Endothelial cell of coronary artery (primary cell): Measurements from ENCODE around the gene MYL6B. TPM values are rescaled to one million over a fixed set of nuclear protein-coding genes. Genes with fewer than 3 reads are reported as not detected.

Experiments
- total RNA-seq: library from RNA; depleted of rRNA; stranded (reverse); fragments of >200 nt; gene quantifications from 2 replicates; pipeline ENCODE4 v1.2.3, GENCODE V29; 2014

The MYL6B gene
- total RNA-seq, result 83.9 and 94.6 TPM in 2 replicates

GRCh38 chr12:56152132-56152755, at the start of gene MYL6B:
MYL6B (plus strand) TSS chr12:56152587; CDS start chr12:56153919, 1,332 bp downstream.

GRCh38 chr12:56104109-56104814, 48.1 kb upstream of the MYL6B start, which contains the start of gene PA2G4:
PA2G4 (plus strand) TSS chr12:56104559; CDS start chr12:56104738, 179 bp downstream.

GRCh38 chr12:56116267-56117081, 35.9 kb upstream of the MYL6B start, which contains the start of gene RPL41:
RPL41 (plus strand) TSS chr12:56116633.

GRCh38 chr12:56117778-56118687, 34.4 kb upstream of the MYL6B start, which contains the start of gene ZC3H10:
ZC3H10 (plus strand) TSS chr12:56118266; CDS start chr12:56120563, 2,297 bp downstream.

GRCh38 chr12:56127888-56128669, 24.3 kb upstream of the MYL6B start, which contains the start of gene ESYT1:
ESYT1 (plus strand) TSS chr12:56128267; CDS start chr12:56128320, 53 bp downstream.

GRCh38 chr12:56158029-56158925, 5.9 kb downstream of the MYL6B start, which contains the start of gene MYL6:
MYL6 (plus strand) TSS chr12:56158359; CDS start chr12:56158402, 43 bp downstream.

GRCh38 chr12:56189099-56189917, 36.9 kb downstream of the MYL6B start, which contains the start of gene SMARCC2:
SMARCC2 (minus strand) TSS chr12:56189483; CDS start chr12:56189461, 22 bp downstream.

Other genes starting within 250 kb of the MYL6B start
- gene PYM1, start 224.7 kb upstream of the MYL6B start, total RNA-seq, result 28.1 and 31.4 TPM in 2 replicates
- 29.1 and 42.0 TPM in 2 replicates for gene DGKA, start 221.4 kb upstream of the MYL6B start, total RNA-seq
- 0.19 and 0.27 TPM in 2 replicates for gene PMEL, start 186.5 kb upstream of the MYL6B start, total RNA-seq
- gene CDK2, start 185.8 kb upstream of the MYL6B start, total RNA-seq, result 16.0 and 22.1 TPM in 2 replicates
- gene RAB5B, start 178.5 kb upstream of the MYL6B start, total RNA-seq, result 28.2 and 39.9 TPM in 2 replicates
- 10.0 and 13.5 TPM in 2 replicates for gene SUOX, start 155.3 kb upstream of the MYL6B start, total RNA-seq
- 0.38 and 0.45 TPM in 2 replicates for gene IKZF4, start 131.5 kb upstream of the MYL6B start, total RNA-seq
- gene RPS26, start 110.7 kb upstream of the MYL6B start, total RNA-seq, result 95.3 and 130 TPM in 2 replicates
- gene ERBB3, start 72.4 kb upstream of the MYL6B start, total RNA-seq, result 0.18 TPM in 1 of 2 replicates, not detected in the other
- gene PA2G4, start 48.0 kb upstream of the MYL6B start, total RNA-seq, result 192 and 236 TPM in 2 replicates
- 3,974 and 4,205 TPM in 2 replicates for gene RPL41, start 36.0 kb upstream of the MYL6B start, total RNA-seq
- gene ZC3H10, start 34.3 kb upstream of the MYL6B start, total RNA-seq, result 5.1 and 6.2 TPM in 2 replicates
- gene ESYT1, start 24.3 kb upstream of the MYL6B start, total RNA-seq, result 227 and 255 TPM in 2 replicates
- gene MYL6, start 5.8 kb downstream of the MYL6B start, total RNA-seq, result 4,931 and 5,496 TPM in 2 replicates
- gene SMARCC2, start 36.9 kb downstream of the MYL6B start, total RNA-seq, result 42.2 and 53.4 TPM in 2 replicates
- gene RNF41, start 69.3 kb downstream of the MYL6B start, total RNA-seq, result 103 and 144 TPM in 2 replicates
- 22.6 and 29.8 TPM in 2 replicates for gene NABP2, start 71.8 kb downstream of the MYL6B start, total RNA-seq
- gene SLC39A5, start 77.5 kb downstream of the MYL6B start, total RNA-seq, result not detected in 2 replicates
- gene ANKRD52, start 105.8 kb downstream of the MYL6B start, total RNA-seq, result 16.0 and 22.5 TPM in 2 replicates
- gene COQ10A, start 114.4 kb downstream of the MYL6B start, total RNA-seq, result 5.5 and 6.3 TPM in 2 replicates
- gene CS, start 147.7 kb downstream of the MYL6B start, total RNA-seq, result 115 and 136 TPM in 2 replicates
- 45.4 and 74.6 TPM in 2 replicates for gene CNPY2, start 163.4 kb downstream of the MYL6B start, total RNA-seq
- gene PAN2, start 181.4 kb downstream of the MYL6B start, total RNA-seq, result 9.3 and 21.7 TPM in 2 replicates
- not detected in 2 replicates for gene IL23A, start 186.3 kb downstream of the MYL6B start, total RNA-seq
- 56.8 and 68.1 TPM in 2 replicates for gene STAT2, start 207.5 kb downstream of the MYL6B start, total RNA-seq
- not detected in 2 replicates for gene APOF, start 210.3 kb downstream of the MYL6B start, total RNA-seq